ENCODE data around the gene KIF16B.

GRCh38 chr20:16385891-16386290, 187.4 kb downstream of the KIF16B start:
- TF ChIP-seq POLR2AphosphoS5 (IDR thresholded peaks at IDR 0.05) (no peak), CTCF (IDR thresholded peaks at IDR 0.05) (no peak), POLR2A (IDR thresholded peaks at IDR 0.05) (no peak)

Data from sigmoid colon (tissue), 4 donors.